T-helper 1 cell treated with Interleukin-12 subunit alpha and Interleukin-12 subunit beta and Interleukin-4 antibody, amounts not matched to agents 30 μg/mL and 1 μg/mL, for 36 hours (primary cell): ENCODE results near the gene DNAJC7.
"Not testable (repeated sequence)": the region's sequence is repeated elsewhere in the genome, so short reads cannot be mapped to it uniquely, and the experiment has no call there.

Experiments
- H3K27ac Mint-ChIP-seq: one replicate; pipeline ENCODE4 v1.8.0; 2021; ENCODE audit warnings: mild to moderate bottlenecking, mixed read lengths
- H3K27me3 Mint-ChIP-seq: one replicate; pipeline ENCODE4 v1.8.0; 2021; ENCODE audit warnings: low read depth, mixed read lengths
- H3K36me3 Mint-ChIP-seq: one replicate; pipeline ENCODE4 v1.8.0; 2021; ENCODE audit warnings: low read depth, mixed read lengths
- H3K4me1 Mint-ChIP-seq: one replicate; pipeline ENCODE4 v1.8.0; 2021; ENCODE audit warnings: low read depth, mixed read lengths
- H3K4me3 Mint-ChIP-seq: one replicate; pipeline ENCODE4 v1.8.0; 2021; ENCODE audit warnings: mild to moderate bottlenecking, moderate library complexity, mixed read lengths
- H3K9me3 Mint-ChIP-seq: one replicate; pipeline ENCODE4 v1.8.0; 2021; ENCODE audit warnings: mixed read lengths

The DNAJC7 gene

DNA sequence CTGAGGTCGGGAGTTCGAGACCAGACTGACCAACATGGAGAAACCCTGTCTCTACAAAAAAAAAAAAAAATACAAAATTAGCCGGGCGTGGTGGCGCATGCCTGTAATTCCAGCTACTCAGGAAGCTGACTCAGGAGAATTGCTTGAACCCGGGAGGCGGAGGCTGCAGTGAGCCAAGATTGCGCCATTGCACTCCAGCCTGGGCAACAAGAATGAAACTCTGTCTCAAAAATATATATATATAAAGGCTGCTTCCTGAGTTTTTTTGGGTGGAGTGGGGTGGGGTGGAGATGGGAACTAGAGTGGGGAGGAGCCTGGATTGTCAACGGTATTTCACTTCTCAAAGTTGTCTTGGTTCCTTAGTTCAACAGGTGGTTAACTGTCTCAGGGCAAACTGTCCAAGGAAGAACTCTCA is 7.0 kb downstream of the DNAJC7 start:
- H3K4me1 Mint-ChIP-seq = peaks cover 38% of the 10 kb centered on the region
- not testable (repeated sequence) for H3K36me3 Mint-ChIP-seq, H3K4me3 Mint-ChIP-seq

DNA sequence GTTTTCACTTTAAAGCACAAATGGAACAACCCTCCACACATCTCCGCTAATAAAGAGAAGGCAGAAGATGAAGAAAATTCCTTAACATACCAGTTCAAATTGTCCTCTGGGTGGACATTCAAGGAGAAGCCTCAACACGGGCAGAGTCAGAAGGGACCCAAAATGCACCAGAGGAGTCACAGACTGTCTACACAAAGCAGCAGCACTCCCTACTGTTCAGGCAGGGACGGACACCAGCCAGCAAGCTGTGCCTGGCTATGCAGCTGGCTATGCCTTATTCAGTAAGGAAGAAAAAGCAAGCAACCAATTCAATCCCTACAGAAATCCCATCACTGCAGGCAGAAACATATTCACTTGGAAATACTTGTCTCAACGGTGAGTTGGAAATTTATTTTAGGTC is 8.1 kb downstream of the DNAJC7 start:
- Mint-ChIP-seq H3K27me3 (no peaks in the 10 kb centered on the region), H3K9me3 (no peaks in the 10 kb centered on the region), H3K4me3 (no peak overlapping the region), H3K36me3 (peaks cover 10% of the 10 kb centered on the region), H3K27ac (no peak overlapping the region), H3K4me1 (peaks cover 40% of the 10 kb centered on the region)

More for the DNA sequence above, 7.0 kb downstream of the DNAJC7 start:
- H3K27ac Mint-ChIP-seq, H3K27me3 Mint-ChIP-seq, H3K9me3 Mint-ChIP-seq: not testable (repeated sequence)

DNA sequence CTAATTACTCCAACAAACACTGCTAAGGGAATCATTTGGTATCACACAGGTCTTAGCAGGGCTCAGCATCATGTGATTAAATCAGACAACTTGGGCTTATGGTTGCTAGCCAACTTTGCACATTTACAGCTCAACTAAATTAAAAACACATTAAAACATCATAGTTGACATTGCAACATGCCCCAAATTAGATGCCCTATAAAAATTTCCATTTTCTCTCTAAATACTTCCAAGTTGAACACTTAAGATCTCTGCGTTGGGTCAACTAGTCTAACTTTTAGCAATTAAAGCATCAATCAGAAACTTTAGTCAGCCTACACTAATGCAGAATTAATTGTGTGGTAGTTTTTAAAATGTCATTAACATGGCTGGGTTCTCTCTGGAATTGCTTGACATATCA is 12.1 kb downstream of the DNAJC7 start:
- no peaks in the 10 kb centered on the region for H3K9me3 Mint-ChIP-seq
- H3K4me3 Mint-ChIP-seq = no peak overlapping the region
- H3K4me1 Mint-ChIP-seq = peaks cover 34% of the 10 kb centered on the region
- no peaks in the 10 kb centered on the region for H3K27me3 Mint-ChIP-seq
- H3K27ac Mint-ChIP-seq = peak overlapping the region; percentile 14
- peaks cover 13% of the 10 kb centered on the region for H3K36me3 Mint-ChIP-seq

DNA sequence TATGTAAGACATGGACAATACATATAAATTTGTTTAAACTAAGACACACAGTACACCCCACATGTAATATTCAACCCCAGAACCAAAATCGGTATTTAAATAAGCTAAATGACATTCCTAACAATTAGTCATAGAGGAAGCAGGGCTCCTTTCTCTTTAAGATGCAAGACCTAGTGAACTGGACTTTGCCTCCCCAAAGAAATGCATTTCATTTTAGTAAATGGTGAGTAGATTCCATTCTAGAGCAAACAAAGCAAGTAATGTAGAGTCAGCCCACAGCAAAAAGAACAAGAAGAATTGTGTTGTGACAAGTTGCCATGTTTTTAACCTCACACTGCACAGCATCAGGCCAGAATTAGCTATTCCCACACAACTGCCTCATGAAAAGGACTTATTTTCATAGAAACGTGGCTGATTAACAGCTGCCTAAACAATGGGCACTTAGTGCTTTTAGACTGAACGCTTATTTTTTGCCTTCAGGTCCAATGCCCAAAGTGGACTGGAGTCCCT is 14.4 kb downstream of the DNAJC7 start:
- no peak overlapping the region for H3K4me3 Mint-ChIP-seq
- peaks cover 17% of the 10 kb centered on the region for H3K36me3 Mint-ChIP-seq
- H3K27me3 Mint-ChIP-seq = no peaks in the 10 kb centered on the region
- peaks cover 26% of the 10 kb centered on the region for H3K4me1 Mint-ChIP-seq
- no peaks in the 10 kb centered on the region for H3K9me3 Mint-ChIP-seq
- no peak overlapping the region for H3K27ac Mint-ChIP-seq

DNA sequence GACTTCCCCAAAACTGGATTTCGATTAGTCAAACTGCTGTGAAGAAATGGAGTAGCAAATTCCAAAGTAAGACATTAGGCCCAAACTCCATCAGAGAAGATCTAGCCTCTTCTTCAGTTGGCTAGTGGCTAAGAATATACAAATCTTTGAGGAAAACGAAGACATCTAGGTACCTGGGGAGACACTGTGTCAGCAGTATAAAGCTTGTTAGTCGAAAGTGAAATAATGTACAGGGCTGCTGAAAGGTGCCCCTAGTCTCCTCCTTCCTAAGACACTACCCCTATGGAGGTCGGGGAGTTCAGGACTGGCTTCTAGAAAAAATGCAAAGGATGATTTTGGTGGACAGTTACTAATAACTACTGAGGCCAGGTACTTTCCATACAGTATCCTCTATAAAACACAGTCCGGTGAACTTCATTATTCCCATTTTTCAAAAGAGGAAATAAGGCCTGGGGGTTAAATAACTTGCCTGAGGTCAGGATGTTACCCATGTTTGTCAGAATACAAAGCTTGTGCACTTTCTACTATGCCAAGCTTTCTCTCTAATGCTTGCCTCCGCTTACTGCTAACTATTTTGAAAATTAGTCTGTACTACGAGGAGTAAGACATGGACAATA is 15.0 kb downstream of the DNAJC7 start:
- Mint-ChIP-seq H3K36me3 (peaks cover 17% of the 10 kb centered on the region), H3K4me3 (no peak overlapping the region), H3K27ac (no peak overlapping the region), H3K9me3 (no peaks in the 10 kb centered on the region), H3K27me3 (no peaks in the 10 kb centered on the region), H3K4me1 (peaks cover 26% of the 10 kb centered on the region)

DNA sequence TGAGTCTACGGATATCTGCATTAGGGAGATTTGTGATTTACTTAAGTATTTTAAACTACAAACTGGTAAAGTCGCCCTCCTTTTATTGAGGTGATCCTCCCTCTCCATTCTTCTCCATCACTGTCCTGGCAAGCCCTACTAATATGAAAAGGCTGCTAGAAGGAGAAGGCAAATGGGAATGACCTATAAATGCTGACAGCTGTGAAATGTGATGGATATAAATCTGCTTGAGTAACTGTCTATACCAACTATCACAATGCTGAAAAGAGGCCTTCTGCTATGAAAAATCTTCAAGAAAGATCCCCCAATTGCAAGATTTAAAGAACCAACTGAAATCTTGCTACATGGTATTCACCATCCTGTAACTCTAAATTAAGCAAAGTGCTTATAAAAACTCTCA is 15.5 kb downstream of the DNAJC7 start:
- Mint-ChIP-seq H3K27ac (no peak overlapping the region), H3K9me3 (no peaks in the 10 kb centered on the region), H3K4me3 (no peak overlapping the region), H3K27me3 (no peaks in the 10 kb centered on the region), H3K4me1 (peaks cover 24% of the 10 kb centered on the region), H3K36me3 (peaks cover 18% of the 10 kb centered on the region)

DNA sequence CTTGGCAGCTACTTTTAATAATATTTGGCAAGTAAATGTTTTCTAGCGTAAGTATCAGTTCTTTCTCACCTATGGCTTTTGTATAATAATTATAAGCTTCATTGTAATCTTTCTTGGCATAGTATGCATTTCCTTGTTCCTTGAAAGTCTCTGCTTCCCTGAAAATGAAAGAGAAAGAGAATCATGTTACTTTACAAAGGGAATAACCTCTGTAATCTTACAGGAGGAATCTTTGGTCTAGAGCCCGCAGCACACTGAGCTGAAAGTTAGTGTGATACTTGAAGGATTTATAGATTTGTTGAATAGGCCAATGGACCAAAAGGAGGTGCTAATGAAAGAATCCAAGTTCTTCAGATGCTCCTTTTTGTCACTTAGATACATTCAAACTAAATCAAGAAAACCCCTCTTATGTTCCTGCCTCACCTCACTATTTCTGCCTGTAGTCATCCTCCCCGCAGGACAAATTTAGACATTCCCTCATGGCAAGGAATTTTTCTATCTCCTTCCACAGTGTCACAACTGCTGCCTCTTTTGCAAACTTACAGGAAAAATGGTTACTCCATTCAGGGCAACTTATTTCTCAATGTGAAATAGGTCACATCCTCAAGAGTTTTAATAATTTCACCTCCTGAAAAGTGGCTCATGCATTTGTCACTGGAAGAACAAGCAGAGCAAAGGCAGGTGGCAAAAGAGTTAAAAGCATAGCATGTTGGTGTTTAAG is 16.7 kb downstream of the DNAJC7 start:
- H3K9me3 Mint-ChIP-seq = no peaks in the 10 kb centered on the region
- no peak overlapping the region for H3K4me3 Mint-ChIP-seq
- H3K36me3 Mint-ChIP-seq = peaks cover 27% of the 10 kb centered on the region
- no peaks in the 10 kb centered on the region for H3K27me3 Mint-ChIP-seq
- peaks cover 28% of the 10 kb centered on the region for H3K4me1 Mint-ChIP-seq
- H3K27ac Mint-ChIP-seq = no peak overlapping the region

DNA sequence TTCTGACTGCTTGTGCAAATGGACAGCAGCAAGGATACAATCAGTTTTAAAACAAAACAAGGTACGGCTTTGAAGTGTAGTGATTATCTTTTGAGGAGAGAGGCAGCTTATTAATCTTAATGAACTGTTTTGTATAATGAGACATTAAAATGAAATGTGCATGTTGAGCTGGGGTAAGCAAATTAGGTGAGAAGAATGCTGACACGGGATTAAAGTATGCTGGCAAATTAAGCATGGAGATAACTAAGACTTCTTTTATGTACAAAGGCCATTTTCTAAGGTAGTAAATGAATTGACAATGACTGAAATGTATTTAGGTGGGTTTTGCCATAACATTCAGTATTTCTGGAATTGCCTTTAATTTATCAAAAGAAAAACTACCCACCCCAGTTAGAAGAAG is 18.7 kb downstream of the DNAJC7 start:
- H3K27me3 Mint-ChIP-seq = no peaks in the 10 kb centered on the region
- H3K27ac Mint-ChIP-seq = no peak overlapping the region
- peaks cover 37% of the 10 kb centered on the region for H3K36me3 Mint-ChIP-seq
- no peak overlapping the region for H3K4me3 Mint-ChIP-seq
- H3K4me1 Mint-ChIP-seq = peaks cover 18% of the 10 kb centered on the region
- no peaks in the 10 kb centered on the region for H3K9me3 Mint-ChIP-seq

DNA sequence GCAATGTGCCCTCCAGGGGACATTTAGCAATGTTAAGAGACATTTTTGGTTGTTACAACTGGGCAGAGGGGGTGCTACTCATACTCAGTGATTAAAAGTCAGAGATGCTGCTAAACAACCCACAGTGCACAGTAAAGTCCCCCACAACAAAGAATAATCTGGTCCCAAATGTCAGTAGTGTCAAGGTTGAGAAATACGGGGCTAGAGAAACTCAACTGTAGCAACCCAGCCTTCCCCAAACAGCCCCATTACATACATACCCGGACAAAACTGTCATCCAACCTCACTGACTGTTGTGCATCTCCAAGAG is 20.4 kb downstream of the DNAJC7 start:
- Mint-ChIP-seq H3K36me3 (peaks cover 35% of the 10 kb centered on the region), H3K9me3 (no peaks in the 10 kb centered on the region), H3K27ac (no peak overlapping the region), H3K4me3 (no peak overlapping the region), H3K27me3 (no peaks in the 10 kb centered on the region), H3K4me1 (peaks cover 11% of the 10 kb centered on the region)

DNA sequence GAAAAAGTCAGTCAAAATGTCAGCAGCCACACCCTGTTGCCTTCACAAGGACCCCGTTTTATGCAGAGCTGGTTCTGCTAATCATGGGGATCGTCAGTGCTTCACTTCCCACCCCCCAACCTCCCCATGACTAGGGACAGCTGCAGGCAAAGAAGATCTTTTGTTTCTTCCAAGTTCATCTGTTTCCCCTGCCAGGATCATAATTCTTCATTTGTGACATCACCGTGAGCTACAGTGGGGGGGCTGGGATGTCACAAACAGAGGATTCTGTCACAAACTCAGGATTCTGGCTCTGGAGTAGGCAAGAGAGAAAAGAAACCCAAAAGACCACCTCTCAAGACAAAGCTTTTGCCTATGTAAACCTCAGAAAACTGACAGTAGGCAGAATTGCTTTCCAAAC is 24.7 kb downstream of the DNAJC7 start:
- peaks cover 51% of the 10 kb centered on the region for H3K36me3 Mint-ChIP-seq
- no peak overlapping the region for H3K27ac Mint-ChIP-seq
- H3K9me3 Mint-ChIP-seq = no peaks in the 10 kb centered on the region
- H3K4me3 Mint-ChIP-seq = no peak overlapping the region
- peaks cover 14% of the 10 kb centered on the region for H3K4me1 Mint-ChIP-seq
- no peaks in the 10 kb centered on the region for H3K27me3 Mint-ChIP-seq

DNA sequence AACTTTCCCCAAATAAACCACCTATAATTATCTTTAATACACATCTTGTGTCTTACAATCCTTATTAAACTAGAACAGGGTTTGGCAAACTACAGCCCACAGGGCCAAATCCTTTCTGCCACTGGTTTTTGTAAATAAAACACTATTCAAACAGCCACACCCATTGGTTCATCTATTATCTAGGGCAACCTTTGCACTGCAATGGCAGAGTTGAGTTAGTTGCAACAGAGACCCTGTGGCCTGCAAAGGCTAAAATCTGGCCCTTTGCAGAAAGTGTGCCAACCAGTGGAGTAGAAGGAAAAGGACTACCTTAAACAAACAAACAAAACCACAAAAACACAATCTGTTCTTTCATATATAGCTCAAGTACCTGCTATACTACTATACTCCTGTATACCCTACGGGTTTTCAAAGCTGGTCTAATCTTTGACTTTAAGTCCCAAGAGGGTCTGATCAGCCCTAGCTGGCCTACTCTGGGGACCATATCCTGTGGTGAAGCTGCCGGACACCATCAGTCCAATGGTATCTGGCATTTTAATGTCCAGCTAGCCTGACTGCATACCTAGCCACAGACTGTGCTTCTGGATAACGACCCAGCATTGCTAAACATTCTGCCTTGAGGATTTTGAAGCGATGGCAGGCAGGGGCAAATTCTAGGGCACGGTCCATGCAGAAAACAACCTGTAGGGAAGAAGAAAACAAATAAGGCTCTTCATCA is 27.4 kb downstream of the DNAJC7 start:
- no peak overlapping the region for H3K4me3 Mint-ChIP-seq
- H3K27ac Mint-ChIP-seq = no peak overlapping the region
- no peaks in the 10 kb centered on the region for H3K27me3 Mint-ChIP-seq
- H3K4me1 Mint-ChIP-seq = peaks cover 10% of the 10 kb centered on the region
- no peaks in the 10 kb centered on the region for H3K9me3 Mint-ChIP-seq
- peaks cover 48% of the 10 kb centered on the region for H3K36me3 Mint-ChIP-seq

DNA sequence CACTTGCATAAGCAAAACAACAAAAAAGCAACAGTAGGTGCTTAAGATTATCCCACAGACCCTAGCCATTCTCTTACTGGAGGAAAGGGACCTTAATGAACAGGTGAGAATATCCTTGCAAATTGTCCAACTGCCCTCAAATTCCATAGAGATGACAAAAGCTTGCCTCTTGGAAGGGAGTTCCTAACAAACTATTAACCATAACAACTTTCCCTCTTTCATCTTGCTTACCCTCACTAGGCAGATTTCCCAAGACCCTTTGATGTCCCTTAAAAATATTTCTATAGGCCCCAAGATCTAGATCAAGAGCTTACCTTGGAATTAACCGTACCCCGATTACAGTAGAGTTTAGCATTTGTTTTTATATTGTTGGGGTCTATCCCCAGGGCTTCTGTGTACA is 28.8 kb downstream of the DNAJC7 start:
- H3K36me3 Mint-ChIP-seq = peaks cover 48% of the 10 kb centered on the region
- H3K27me3 Mint-ChIP-seq = no peaks in the 10 kb centered on the region
- H3K9me3 Mint-ChIP-seq = no peaks in the 10 kb centered on the region
- peaks cover 12% of the 10 kb centered on the region for H3K4me1 Mint-ChIP-seq
- H3K4me3 Mint-ChIP-seq = no peak overlapping the region
- no peak overlapping the region for H3K27ac Mint-ChIP-seq

DNA sequence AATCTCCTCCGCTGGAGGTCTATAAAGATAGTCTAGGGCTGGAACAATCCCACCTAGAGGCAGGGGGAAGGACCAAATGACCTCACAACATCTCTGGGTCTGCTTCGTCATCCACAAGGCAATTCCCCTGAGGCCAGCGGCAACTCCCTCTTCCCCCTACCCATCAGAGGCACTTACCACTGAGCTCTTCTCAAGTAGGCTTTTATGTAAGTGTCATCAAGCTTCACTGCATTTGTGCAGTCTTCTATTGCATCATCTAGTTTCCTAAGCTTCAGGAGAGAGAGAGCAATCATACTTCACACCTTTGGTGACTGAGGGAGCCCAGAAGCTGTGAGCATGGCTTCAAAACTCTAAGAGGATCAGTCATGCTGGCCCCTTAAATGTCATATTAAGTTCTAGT is 29.6 kb downstream of the DNAJC7 start:
- H3K27ac Mint-ChIP-seq = no peak overlapping the region
- peaks cover 46% of the 10 kb centered on the region for H3K36me3 Mint-ChIP-seq
- H3K4me1 Mint-ChIP-seq = peaks cover 12% of the 10 kb centered on the region
- no peak overlapping the region for H3K4me3 Mint-ChIP-seq
- H3K9me3 Mint-ChIP-seq = no peaks in the 10 kb centered on the region
- H3K27me3 Mint-ChIP-seq = no peaks in the 10 kb centered on the region

DNA sequence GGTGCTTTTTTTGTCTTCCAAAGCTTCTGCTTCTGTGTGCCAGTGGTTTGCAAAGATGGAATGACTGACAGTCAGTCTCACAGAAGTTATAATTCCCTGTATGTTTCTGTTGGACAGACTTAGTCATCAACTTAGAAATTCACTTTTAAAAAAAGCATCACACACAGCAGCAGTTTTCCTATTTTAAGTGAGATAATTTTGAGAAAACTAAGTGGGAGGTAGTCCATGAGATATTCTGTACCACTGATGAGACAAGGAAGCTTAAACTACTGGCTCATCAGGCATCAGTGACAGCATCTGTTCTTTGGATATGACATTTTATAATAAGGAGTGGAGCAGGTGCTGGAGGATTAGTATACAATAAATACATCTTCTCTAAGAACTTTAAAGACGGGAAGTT is 30.6 kb downstream of the DNAJC7 start:
- H3K27ac Mint-ChIP-seq = no peak overlapping the region
- H3K9me3 Mint-ChIP-seq = no peaks in the 10 kb centered on the region
- H3K36me3 Mint-ChIP-seq = peaks cover 52% of the 10 kb centered on the region
- H3K4me3 Mint-ChIP-seq = no peak overlapping the region
- H3K27me3 Mint-ChIP-seq = no peaks in the 10 kb centered on the region
- H3K4me1 Mint-ChIP-seq = peaks cover 12% of the 10 kb centered on the region

DNA sequence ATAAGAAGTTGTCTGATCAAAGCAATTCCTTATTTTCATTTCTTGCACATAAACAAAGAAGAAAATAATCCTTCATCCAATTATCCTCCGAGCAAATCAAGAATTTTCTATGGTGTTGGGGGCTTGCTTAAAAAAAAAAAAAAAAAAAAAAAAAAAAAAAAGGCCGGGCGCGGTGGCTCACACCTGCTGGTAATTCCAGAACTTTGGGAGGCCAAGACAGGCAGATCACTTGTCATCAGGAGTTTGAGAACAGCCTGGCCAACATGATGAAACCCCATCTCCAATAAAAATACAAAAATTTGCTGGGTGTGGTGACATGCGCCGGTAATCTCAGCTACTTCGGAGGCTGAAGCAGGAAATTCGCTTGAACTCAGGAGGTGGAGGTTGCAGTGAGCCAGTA is 31.3 kb downstream of the DNAJC7 start:
- H3K27me3 Mint-ChIP-seq = no peaks in the 10 kb centered on the region
- H3K4me1 Mint-ChIP-seq = peaks cover 5% of the 10 kb centered on the region
- no peaks in the 10 kb centered on the region for H3K9me3 Mint-ChIP-seq
- H3K27ac Mint-ChIP-seq = no peak overlapping the region
- peaks cover 49% of the 10 kb centered on the region for H3K36me3 Mint-ChIP-seq
- no peak overlapping the region for H3K4me3 Mint-ChIP-seq
